ENCODE results near the gene GZF1.

DNA sequence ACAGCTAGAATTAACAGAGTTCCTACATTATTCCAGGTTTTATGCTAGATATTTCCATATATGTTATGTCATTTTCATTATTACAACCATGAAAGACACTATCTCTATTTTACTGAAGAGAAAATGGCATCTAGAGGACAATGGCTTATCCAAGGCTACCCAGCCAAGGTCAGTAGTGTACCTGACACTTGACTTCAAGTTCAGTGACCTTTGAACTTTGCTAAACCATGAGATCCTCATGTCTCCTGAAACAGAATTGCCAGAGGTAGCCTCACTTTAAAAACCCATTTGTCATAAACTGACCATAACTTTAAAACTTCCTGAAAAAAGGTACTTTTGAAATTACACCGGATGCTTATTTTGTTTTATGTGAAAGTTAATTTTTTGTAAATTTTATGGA, 44.9 kb downstream of the GZF1 start:
- TF ChIP-seq, protein P1, sequence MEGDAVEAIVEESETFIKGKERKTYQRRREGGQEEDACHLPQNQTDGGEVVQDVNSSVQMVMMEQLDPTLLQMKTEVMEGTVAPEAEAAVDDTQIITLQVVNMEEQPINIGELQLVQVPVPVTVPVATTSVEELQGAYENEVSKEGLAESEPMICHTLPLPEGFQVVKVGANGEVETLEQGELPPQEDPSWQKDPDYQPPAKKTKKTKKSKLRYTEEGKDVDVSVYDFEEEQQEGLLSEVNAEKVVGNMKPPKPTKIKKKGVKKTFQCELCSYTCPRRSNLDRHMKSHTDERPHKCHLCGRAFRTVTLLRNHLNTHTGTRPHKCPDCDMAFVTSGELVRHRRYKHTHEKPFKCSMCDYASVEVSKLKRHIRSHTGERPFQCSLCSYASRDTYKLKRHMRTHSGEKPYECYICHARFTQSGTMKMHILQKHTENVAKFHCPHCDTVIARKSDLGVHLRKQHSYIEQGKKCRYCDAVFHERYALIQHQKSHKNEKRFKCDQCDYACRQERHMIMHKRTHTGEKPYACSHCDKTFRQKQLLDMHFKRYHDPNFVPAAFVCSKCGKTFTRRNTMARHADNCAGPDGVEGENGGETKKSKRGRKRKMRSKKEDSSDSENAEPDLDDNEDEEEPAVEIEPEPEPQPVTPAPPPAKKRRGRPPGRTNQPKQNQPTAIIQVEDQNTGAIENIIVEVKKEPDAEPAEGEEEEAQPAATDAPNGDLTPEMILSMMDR (IDR thresholded peaks at IDR 0.05; ENCODE audit: low read depth, low read length, missing input control), result no peak
- TF ChIP-seq, protein P2, sequence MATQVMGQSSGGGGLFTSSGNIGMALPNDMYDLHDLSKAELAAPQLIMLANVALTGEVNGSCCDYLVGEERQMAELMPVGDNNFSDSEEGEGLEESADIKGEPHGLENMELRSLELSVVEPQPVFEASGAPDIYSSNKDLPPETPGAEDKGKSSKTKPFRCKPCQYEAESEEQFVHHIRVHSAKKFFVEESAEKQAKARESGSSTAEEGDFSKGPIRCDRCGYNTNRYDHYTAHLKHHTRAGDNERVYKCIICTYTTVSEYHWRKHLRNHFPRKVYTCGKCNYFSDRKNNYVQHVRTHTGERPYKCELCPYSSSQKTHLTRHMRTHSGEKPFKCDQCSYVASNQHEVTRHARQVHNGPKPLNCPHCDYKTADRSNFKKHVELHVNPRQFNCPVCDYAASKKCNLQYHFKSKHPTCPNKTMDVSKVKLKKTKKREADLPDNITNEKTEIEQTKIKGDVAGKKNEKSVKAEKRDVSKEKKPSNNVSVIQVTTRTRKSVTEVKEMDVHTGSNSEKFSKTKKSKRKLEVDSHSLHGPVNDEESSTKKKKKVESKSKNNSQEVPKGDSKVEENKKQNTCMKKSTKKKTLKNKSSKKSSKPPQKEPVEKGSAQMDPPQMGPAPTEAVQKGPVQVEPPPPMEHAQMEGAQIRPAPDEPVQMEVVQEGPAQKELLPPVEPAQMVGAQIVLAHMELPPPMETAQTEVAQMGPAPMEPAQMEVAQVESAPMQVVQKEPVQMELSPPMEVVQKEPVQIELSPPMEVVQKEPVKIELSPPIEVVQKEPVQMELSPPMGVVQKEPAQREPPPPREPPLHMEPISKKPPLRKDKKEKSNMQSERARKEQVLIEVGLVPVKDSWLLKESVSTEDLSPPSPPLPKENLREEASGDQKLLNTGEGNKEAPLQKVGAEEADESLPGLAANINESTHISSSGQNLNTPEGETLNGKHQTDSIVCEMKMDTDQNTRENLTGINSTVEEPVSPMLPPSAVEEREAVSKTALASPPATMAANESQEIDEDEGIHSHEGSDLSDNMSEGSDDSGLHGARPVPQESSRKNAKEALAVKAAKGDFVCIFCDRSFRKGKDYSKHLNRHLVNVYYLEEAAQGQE (IDR thresholded peaks at IDR 0.05), result no peak
- TF ChIP-seq, protein P3, sequence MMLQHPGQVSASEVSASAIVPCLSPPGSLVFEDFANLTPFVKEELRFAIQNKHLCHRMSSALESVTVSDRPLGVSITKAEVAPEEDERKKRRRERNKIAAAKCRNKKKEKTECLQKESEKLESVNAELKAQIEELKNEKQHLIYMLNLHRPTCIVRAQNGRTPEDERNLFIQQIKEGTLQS (IDR thresholded peaks at IDR 0.05), result no peak
- TF ChIP-seq HNF4G (IDR thresholded peaks at IDR 0.05) (no peak), RAD21 (IDR thresholded peaks at IDR 0.05) (no peak), EGR1 (IDR thresholded peaks at IDR 0.05; ENCODE audit: low read depth in 2 of 2) (no peak), FOXA1 (IDR thresholded peaks at IDR 0.05) (no peak), RXRA (IDR thresholded peaks at IDR 0.05) (peak; percentile 55 to 75), GABPA (IDR thresholded peaks at IDR 0.05 in 1 of 2, conservative IDR thresholded peaks at IDR 0.05 in 1 of 2) (no peak), SP1 (IDR thresholded peaks at IDR 0.05) (no peak), YY1 (IDR thresholded peaks at IDR 0.05) (no peak), TAF1 (conservative IDR thresholded peaks at IDR 0.05) (no peak)
- TF ChIP-seq, protein P4, sequence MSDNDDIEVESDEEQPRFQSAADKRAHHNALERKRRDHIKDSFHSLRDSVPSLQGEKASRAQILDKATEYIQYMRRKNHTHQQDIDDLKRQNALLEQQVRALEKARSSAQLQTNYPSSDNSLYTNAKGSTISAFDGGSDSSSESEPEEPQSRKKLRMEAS (IDR thresholded peaks at IDR 0.05), result no peak

All from liver (tissue), 3 donors.